ENCODE measurements around the gene DGLUCY. TPM values are rescaled to one million over a fixed set of nuclear protein-coding genes. Genes with fewer than 3 reads are reported as not detected.
"Not testable (repeated sequence)": the region's sequence is repeated elsewhere in the genome, so short reads cannot be mapped to it uniquely, and the experiment has no call there.

Gene DGLUCY
- total RNA-seq, 1 experiment from 2014 or later, result 54.8 TPM

DNA sequence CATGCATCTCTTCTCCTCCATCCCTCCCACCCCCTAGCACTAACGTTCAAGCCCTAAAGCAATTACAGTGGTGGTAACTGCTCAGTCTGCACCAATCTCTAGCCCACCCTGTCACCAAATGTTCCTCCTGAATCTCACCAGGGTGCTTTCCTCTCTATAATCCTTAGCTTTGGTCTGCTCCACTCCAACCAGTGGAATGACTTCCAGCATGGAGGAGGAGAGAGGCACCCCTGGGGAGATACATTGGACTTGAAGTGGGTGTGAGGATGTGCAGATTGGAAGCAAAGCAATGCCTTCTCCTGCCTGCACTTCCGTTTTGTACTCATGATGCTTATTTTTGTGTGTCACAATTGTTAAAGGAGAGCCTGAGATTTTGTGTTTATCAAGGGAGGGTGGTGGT lies 29.4 kb upstream of the DGLUCY start:
- no peak for DNase-seq
- H3K27me3 Mint-ChIP-seq (ENCODE audit: insufficient read depth, unreplicated experiment), result no peaks in the 10 kb centered on the region
- no TSS peak for BruUV-seq (replicated peaks)
- H3K4me3 Mint-ChIP-seq (ENCODE audit: unreplicated experiment), result no peak overlapping the region
- TF ChIP-seq CTCF (IDR thresholded peaks at IDR 0.05; ENCODE audit: insufficient read depth in 1 of 2, low read depth in 1 of 2, low read length in 1 of 2, severe bottlenecking in 1 of 2, unreplicated experiment in 1 of 2), result no peak
- peaks cover 8% of the 10 kb centered on the region for H3K4me1 Mint-ChIP-seq (ENCODE audit: low read depth, unreplicated experiment)
- no peaks in the 10 kb centered on the region for H3K9me3 ChIP-seq
- CTCF ChIA-PET, result no interaction called here
- H3K36me3 Mint-ChIP-seq (ENCODE audit: insufficient read depth, unreplicated experiment), result no peaks in the 10 kb centered on the region
- H3K27ac Mint-ChIP-seq (ENCODE audit: unreplicated experiment), result no peak overlapping the region
- H3K36me3 ChIP-seq (ENCODE audit: control insufficient read depth, insufficient read depth, low read length), result no peaks in the 10 kb centered on the region
- POLR2A ChIA-PET, result no interaction called here
- H3K27me3 ChIP-seq (replicated peaks; ENCODE audit: control insufficient read depth, insufficient read depth, low read length), result no peaks in the 10 kb centered on the region
- H3K4me1 ChIP-seq, result peaks cover 12% of the 10 kb centered on the region
- no peaks in the 10 kb centered on the region for H3K9me3 Mint-ChIP-seq (ENCODE audit: unreplicated experiment)
- intact Hi-C loops (cut with micrococcal nuclease; ENCODE audit: unreplicated experiment), result no loop called here
- no peak overlapping the region for H3K4me3 ChIP-seq (ENCODE audit: low read depth, low read length)

DNA sequence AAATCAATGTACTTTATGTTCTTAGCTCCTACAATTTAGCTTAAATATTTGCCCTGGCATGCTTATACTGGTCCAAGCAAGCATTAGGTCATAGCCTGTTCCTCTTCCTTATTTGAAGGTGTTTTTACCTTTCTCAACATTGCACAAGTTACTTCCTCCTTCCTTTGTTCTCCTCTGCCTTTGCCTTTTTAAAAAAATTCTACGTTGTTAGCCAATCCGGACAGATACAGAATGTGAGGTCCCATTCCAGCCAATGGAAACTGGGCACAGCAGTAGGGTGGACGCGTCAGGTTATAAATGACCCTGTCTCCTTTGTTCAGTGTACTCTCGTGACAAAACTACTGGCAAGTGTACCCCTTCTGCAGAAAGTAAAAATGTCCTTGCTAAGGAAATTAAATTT lies 26.4 kb upstream of the DGLUCY start:
- H3K27me3 ChIP-seq (replicated peaks; ENCODE audit: control insufficient read depth, insufficient read depth, low read length); BruUV-seq (replicated peaks); H3K9me3 Mint-ChIP-seq (ENCODE audit: unreplicated experiment); H3K27me3 Mint-ChIP-seq (ENCODE audit: insufficient read depth, unreplicated experiment); H3K4me3 ChIP-seq (ENCODE audit: low read depth, low read length); DNase-seq; H3K36me3 Mint-ChIP-seq (ENCODE audit: insufficient read depth, unreplicated experiment); CTCF ChIA-PET; H3K4me3 Mint-ChIP-seq (ENCODE audit: unreplicated experiment); intact Hi-C loops (cut with micrococcal nuclease; ENCODE audit: unreplicated experiment); H3K9me3 ChIP-seq; H3K27ac Mint-ChIP-seq (ENCODE audit: unreplicated experiment); POLR2A ChIA-PET; H3K36me3 ChIP-seq (ENCODE audit: control insufficient read depth, insufficient read depth, low read length): not testable (repeated sequence)
- H3K4me1 Mint-ChIP-seq (ENCODE audit: low read depth, unreplicated experiment), result peaks cover 18% of the 10 kb centered on the region
- peaks cover 23% of the 10 kb centered on the region for H3K4me1 ChIP-seq

GRCh38 chr14:91088585-91089235 lies 25.2 kb upstream of the DGLUCY start:
- Mint-ChIP-seq H3K27ac (ENCODE audit: unreplicated experiment) (no peak overlapping the region), H3K9me3 (ENCODE audit: unreplicated experiment) (no peaks in the 10 kb centered on the region), H3K4me3 (ENCODE audit: unreplicated experiment) (no peak overlapping the region), H3K36me3 (ENCODE audit: insufficient read depth, unreplicated experiment) (no peaks in the 10 kb centered on the region), H3K27me3 (ENCODE audit: insufficient read depth, unreplicated experiment) (no peaks in the 10 kb centered on the region), H3K4me1 (ENCODE audit: low read depth, unreplicated experiment) (peaks cover 18% of the 10 kb centered on the region)
- BruUV-seq (replicated peaks), result no TSS peak
- TF ChIP-seq CTCF (IDR thresholded peaks at IDR 0.05; ENCODE audit: insufficient read depth in 1 of 2, low read depth in 1 of 2, low read length in 1 of 2, severe bottlenecking in 1 of 2, unreplicated experiment in 1 of 2), result no peak
- H3K4me3 ChIP-seq (ENCODE audit: low read depth, low read length), result no peak overlapping the region
- no peaks in the 10 kb centered on the region for H3K9me3 ChIP-seq
- POLR2A ChIA-PET, result no interaction called here
- no peaks in the 10 kb centered on the region for H3K27me3 ChIP-seq (replicated peaks; ENCODE audit: control insufficient read depth, insufficient read depth, low read length)
- H3K4me1 ChIP-seq, result peaks cover 16% of the 10 kb centered on the region
- intact Hi-C loops (cut with micrococcal nuclease; ENCODE audit: unreplicated experiment), result no loop called here
- no peaks in the 10 kb centered on the region for H3K36me3 ChIP-seq (ENCODE audit: control insufficient read depth, insufficient read depth, low read length)
- CTCF ChIA-PET, result no interaction called here
- no peak for DNase-seq

All from Caco-2 (cell line).